HG03342 (cell line): ENCODE measurements around the gene SUSD3.
A peak's percentile ranks its signal among the peaks of the same experiment; 100 is the strongest.
"Not testable (repeated sequence)": the region's sequence is repeated elsewhere in the genome, so short reads cannot be mapped to it uniquely, and the experiment has no call there.

Experiments
- ATAC-seq: cut with Tn5 transposase; IDR thresholded peaks from one replicate; pipeline ENCODE4 v1.9.1; 2021; ENCODE audit warnings: mild to moderate bottlenecking, moderate library complexity; ENCODE audit not compliant: unreplicated experiment

The SUSD3 gene

DNA sequence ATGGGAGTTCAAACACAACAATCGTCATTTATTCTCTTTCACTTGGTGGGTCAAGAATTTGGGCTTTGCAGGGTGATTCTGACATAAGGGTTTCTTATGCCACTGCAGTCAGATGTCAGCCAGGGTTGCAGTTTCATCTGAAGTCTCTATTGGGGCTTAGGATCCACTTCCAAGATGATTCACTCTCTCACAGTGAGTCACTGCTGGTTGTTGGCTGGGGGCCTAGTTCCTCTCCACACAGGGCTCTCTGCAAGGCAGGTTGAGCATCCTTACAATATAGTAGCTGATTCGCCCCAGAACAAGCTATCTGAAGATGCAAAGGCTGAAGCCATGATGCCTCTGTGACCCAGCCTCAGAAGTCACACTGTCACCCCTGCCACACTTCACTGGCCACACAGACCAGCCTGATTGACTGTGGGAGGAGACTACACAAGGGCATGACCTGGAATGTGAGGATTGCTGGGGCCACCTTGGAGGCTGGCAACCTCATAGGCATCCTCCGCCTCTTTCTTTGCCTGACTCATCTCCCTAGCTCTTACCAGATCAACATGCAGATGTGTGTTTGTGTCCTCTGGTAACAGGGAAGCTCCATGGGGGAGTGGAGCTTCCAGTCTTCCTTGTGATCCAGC lies 33.1 kb downstream of the SUSD3 start:
- ATAC-seq = no peak

DNA sequence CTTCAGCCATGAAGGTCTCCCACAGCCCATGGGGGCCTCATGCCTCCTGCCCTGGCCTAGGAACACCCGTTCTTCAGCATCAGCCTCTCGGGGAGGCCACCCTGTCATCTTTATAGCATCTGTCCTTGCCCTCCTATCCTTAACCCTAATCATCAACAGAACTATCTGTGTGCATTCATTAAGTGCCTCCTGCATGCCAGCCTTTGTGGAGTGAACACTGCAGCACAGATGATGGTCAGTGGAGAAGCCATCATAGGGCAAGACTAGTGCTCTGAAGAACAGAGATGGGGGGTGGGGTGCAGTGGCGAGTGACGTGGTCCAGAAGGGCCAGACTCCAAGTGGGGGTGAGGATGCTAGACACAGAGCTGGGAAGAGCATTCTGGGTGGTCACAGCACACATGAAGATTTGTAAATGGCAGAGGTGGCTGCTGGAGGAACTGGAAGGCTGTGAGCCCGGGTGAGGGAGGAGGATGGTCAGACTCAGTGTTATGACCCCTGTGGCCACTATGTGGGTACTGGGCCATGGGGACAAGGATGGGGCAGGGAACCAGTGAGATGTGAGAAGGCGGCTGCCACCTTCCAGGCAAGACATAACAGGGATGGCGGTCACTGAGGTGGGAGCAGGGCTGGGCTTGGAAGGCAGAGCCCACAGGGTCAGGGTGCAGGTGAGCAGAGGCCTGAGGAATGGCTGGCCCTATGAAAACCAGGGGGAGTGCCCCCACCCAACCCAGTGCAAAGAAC lies 33.9 kb downstream of the SUSD3 start:
- no peak for ATAC-seq

DNA sequence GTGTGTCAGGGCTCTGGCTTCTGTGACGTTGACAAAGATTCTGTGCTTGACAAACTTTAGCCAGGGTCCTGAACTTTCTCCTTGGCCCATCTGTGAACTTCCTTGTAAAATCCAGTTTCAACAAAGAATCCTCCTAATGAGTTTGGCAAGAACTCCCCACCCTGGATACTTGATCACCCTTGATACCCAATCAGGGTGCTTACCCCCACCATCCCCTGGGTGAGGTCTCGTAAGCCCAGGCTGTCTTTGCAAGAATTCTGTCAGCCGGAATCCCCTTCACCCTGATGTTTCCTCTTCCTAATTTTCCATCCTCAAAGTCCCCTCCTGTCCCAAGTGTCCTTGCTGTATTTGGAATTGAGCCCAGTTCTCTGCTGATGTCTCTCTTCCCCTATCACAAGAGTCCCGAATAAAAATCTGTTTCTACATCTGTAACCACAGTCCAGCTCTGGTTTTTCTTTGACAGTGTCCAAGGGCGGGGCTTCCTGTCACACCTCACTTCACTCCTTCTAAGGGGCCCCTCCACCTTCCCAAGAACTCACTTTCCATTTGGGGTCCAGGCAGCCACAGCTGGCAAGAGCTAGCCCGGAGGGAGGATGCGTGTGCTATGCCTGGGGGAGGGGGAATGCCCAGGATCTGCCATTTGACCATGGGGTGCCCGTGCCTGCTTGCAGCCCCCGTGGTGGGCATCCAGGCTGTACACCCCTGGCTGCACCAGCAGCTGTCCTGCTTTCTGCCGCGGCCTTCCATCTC lies 34.8 kb downstream of the SUSD3 start:
- ATAC-seq = no peak

DNA sequence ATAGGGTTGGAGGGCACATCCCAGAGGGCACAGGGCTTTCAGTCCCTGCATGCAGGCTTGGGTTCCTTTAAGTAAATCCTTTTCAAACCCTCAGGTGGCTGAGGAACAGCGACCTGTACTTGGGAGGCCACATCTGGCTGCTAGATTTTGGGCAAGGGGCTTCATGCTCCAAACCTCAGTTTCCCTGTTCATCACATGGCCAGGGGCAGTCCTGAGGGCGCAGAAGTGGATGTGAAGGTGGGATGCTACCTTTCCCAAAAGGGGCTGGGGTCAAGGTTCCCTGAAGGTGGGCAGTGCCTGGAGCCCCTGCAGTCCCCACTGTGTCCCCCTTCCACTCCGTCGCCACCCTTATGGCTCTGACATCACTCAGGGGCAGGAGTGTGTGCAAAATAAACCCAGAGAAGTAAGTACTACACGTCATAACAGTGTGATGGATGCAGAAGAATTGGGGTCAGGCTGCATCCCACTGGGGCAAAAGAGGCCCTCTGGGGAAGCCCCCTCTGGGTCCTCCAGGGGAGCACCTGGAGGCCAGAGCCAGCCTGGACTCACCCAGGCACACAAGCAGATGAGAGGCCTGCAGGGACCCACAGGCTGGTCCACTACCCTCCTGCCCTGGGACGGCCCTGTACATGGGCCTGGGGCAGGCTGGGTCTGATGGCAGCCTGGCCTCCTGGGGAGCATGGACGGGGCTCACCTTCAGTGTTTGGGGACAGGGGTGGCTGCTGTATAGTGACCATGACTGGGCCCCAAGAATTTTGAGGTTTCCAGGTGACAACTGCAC lies 35.6 kb downstream of the SUSD3 start:
- no peak for ATAC-seq

DNA sequence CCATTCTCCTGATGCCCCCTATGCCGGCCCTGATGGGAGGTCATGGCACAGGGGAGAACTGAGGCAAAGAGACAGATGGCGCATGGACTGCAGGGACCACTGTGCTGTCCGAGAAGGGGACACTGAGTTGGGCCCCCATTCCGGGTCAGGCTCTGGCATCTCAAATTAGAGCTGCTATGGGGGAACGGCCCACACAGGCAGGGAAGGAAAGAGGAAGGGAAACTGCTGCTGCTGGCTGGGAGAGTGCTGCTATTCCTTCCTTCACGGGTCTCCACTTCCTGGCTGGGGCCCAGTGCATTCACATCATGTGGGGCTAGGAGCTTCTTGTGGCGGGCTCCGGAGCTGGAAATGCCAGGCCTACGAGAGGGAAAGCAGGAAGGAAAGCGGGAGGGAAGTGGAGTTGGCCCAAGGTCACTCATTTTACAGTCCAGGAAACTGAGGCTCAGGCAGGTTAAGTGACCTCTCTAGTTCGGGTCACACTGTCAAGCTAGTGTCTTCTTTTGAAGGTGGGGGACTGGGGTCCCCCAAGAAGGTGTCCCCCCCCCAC lies 36.2 kb downstream of the SUSD3 start:
- no peak for ATAC-seq

DNA sequence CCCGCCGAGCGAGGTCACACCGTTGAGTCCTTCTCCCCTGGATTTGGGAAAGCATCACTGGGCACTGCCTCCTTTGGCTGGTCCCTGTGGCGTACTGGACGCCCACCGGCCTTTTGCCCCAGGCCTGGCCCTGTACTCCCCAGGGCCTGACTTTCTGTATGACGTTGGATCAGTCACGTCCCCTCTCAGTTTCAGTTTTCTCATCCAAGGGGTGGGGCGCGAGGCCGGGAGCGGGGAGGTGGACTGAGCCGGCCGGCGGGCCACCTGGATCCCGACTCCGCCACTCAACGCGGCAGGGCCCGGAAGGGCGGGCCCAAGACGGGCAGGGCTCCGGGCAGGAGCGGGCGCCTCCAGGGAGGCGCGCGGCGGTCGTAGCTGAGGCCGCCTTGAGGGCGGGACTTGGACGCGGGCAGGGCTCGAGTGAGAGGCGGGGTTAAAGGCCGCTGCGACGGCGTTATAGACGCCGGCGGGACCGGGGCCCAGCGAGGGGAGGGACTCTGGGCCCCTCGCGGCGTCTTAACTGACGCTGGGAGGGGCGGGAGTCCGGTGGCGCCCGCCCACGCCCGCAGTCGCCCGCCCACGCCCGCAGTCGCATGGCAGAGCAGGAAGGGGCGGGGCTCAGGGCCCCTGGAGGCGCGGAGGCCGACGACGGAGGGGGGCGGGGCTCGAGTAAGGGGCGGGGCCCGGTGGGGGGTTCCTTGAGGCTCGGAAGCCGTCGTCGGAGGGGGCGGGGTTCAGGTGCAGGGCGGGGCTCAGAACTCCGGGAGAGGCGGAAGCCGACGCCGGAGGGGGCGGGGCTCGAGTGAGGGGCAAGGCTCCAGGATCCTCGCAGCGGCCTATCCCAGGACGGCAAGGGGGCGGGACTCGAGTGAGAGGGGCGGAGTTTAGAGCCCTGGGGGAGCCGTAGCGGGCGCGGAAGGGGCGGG lies 37.0 kb downstream of the SUSD3 start:
- ATAC-seq = peak; percentile 60

- no peak for ATAC-seq
Observed at GRCh38 chr9:93096131-93096802, 37.8 kb downstream of the SUSD3 start, which contains the start of gene CARD19. Gene CARD19, plus strand, starts transcription at chr9:93096217. Its CDS starts 129 bp downstream, at chr9:93096346.

DNA sequence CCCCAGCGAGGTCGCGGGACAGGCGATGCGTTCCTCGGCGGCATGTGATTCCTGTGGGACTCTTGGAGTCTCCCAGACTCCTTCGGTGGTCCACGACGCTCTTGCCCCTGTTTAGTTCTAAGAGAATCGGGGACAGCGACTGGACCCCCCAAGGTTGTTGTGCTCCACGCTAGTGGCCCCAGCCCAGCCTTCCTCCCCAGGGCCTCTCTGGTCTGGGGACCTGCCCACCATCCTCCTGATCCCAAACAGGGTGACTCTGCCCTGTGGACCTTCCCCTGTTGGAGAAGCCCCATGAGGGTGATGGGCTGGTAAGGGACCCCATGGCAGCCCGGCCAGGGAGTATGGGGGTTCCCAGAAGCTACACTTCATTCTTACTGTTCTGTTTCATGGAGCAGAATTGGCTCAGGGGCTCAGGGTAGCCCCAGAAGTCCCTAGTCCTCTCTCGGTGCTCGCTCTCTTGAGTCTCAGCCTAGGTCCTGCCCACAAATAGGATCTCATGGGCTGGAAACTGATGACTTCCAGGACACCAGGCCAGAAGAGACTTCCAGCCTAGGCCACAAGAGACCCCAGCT lies 38.4 kb downstream of the SUSD3 start:
- no peak for ATAC-seq

DNA sequence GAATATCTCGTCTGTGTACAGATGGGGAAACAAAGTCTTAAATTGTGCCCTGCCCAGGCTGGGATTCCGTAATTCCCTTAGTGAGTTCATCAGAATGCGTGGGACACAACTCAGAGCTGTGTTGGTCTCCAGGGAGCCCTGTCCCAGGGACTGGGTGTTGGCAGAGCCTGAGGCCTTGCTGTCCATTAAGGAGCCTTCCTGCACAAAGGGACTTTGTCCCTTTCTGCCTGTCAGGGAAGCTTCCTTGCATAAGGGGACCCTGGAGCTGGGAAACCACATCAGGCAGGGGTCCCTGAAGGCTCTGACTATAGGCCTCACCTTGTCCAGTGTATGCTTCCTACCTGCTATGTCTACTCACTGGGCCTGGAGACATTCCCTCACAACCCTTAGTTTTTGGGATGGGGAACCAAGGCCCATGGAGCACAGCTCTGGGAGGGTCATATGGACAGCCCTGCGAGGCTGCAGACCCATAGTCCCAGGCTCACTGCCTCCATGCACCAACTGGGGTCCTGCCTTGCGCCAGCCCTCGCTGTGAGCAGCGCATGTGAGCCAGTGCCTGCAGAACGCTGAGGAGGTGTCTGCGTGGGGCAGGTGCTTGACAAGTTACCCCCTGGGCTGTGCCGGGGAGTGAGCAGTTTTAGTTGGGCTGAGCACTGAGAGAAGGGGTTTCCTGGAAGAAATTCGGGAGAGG lies 39.2 kb downstream of the SUSD3 start:
- no peak for ATAC-seq

DNA sequence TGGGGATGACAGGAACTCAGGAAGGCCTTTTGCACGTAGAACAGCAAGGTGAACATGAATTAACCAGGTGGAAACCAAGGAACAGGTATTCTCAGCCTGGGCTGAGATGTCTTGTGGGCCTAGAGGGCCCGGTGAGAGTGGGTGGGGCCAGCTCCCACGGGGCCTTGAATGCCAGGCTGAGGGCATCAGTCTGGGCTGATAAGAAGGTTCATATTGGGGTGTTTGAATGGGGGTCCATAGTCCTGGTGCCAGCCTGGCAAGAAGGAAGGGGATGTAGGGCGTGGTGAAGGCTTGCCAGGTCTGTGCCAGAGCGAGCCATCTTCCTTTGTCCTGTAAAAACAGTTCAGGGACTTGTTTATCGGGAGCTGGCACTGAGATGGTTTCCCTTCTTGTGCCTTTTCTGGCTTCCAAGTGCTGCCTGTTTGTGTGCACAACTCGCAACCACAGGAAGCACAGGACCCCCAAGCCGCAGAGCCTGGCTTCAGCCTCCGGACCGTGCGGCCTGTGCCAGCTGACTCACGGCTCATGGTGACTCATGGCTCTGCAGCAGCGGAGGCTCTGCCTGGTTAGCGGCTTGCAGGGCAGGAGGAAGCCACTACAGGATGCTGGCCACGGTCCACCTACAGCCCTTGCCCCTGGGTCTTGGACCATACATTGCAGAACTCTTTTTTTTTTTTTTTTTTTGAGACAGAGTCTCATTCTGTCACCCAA lies 39.9 kb downstream of the SUSD3 start:
- ATAC-seq = no peak

DNA sequence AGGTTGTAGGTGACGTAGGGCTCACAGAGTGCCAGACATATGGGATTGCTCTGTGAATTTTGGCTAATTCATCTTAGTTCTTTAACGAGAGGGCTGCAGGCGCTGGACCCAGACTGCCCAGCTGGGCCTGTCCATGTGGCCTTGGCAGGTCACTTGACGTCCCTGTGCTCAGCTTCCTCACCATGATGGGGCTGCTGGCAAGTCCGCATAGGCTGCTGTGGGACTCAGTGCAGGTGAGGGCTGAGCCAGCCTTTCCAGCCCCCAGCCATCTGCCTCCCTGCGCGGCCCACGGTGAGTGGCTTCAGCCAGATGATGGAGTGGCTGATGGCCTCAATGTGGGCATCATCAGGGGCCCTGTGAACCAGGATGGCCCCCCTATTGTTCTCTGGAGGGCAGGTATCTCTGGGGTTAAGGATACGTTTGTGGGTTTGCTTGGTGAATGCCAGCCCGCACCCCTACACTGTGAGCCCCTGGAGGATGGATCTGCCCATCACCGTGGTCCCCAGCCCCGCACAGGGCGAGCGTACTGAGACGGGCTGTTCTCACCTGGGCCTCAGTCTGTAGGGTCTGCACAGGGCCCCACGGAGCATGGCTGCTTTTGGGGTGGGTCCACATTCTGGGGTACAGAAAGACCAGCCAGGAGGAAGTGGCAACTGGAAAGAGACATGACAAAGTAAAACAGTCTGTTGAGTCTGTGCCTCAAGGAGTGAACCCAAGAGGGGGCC lies 41.2 kb downstream of the SUSD3 start:
- ATAC-seq = no peak

- no peak for ATAC-seq
Observed at GRCh38 chr9:93100276-93100636, 41.8 kb downstream of the SUSD3 start.

GRCh38 chr9:93101086-93101485 lies 42.6 kb downstream of the SUSD3 start:
- not testable (repeated sequence) for ATAC-seq

- ATAC-seq = no peak
Observed at GRCh38 chr9:93105620-93106019, 47.1 kb downstream of the SUSD3 start.

GRCh38 chr9:93107151-93107824 lies 48.8 kb downstream of the SUSD3 start:
- ATAC-seq = no peak

GRCh38 chr9:93107825-93108161 lies 49.3 kb downstream of the SUSD3 start:
- no peak for ATAC-seq
